K562 (cell line): ENCODE measurements around the gene ARHGAP26. TPM values are rescaled to one million over a fixed set of nuclear protein-coding genes. Genes with fewer than 3 reads are reported as not detected.

Experiments used
- FOS ChIP-seq: IDR thresholded peaks from 3 replicates; pipeline ENCODE4 v1.6.1; 2011; ENCODE audit not compliant: insufficient read length; ENCODE audit errors: extremely low read depth
- FOXA1 ChIP-seq: fragments of 450-650 bp; IDR thresholded peaks from 2 replicates; pipeline ENCODE4 v1.6.1; 2016; ENCODE audit warnings: mild to moderate bottlenecking, borderline replicate concordance
- JUN ChIP-seq, 2 experiments: sonication (generic) in 1 of 2; formaldehyde crosslinking in 1 of 2; IDR thresholded peaks; 2 replicates each; pipeline versions ENCODE4 v1.6.1 to v1.8.0; 2012 to 2022; ENCODE audit warnings: borderline replicate concordance in 2 of 2, mild to moderate bottlenecking in 2 of 2, improper control_type of control experiment in 1 of 2, low read depth in 1 of 2, low read length in 1 of 2, missing genetic modification reagents in 1 of 2
- KDM1A ChIP-seq, 2 experiments: fragments of 450-650 bp; IDR thresholded peaks; 2 replicates each; pipeline ENCODE4 v1.6.1; 2016; ENCODE audit warnings: mild to moderate bottlenecking in 2 of 2
- NBN ChIP-seq: fragments of 450-650 bp; IDR thresholded peaks from 2 replicates; pipeline ENCODE4 v1.6.1; 2016; ENCODE audit warnings: low read depth, mild to moderate bottlenecking
- RCOR1 ChIP-seq, 2 experiments: IDR thresholded peaks; 2 replicates each; pipeline ENCODE4 v1.6.1; 2012; ENCODE audit warnings: low read depth in 2 of 2, low read length in 2 of 2, borderline replicate concordance in 1 of 2, improper control_type of control experiment in 1 of 2
- SMARCA4 ChIP-seq: fragments of 450-650 bp; IDR thresholded peaks from 2 replicates; pipeline ENCODE4 v1.6.1; 2016
- SRF ChIP-seq, 2 experiments: fragments of 250-450, 450-650 bp in 1 of 2; sonication (Bioruptor Pico) in 1 of 2; sonication (generic) in 1 of 2; formaldehyde crosslinking; IDR thresholded peaks; 2 replicates each; pipeline versions ENCODE4 v1.5.0 to v1.5.1; 2020 to 2022; ENCODE audit warnings: mild to moderate bottlenecking in 1 of 2, missing genetic modification reagents in 1 of 2
- STAT5A ChIP-seq: IDR thresholded peaks from 2 replicates; pipeline ENCODE4 v1.6.1; 2012; ENCODE audit warnings: low read length, inconsistent platforms, borderline replicate concordance
- TAF1 ChIP-seq: IDR thresholded peaks from 2 replicates; pipeline ENCODE4 v1.6.1; 2011; ENCODE audit warnings: mild to moderate bottlenecking, low read length, moderate library complexity; ENCODE audit not compliant: insufficient read depth, control insufficient read depth, severe bottlenecking; ENCODE audit errors: extremely low read depth
- YY1 ChIP-seq, 3 experiments: IDR thresholded peaks; 2 replicates each; pipeline ENCODE4 v1.6.1; 2011; ENCODE audit warnings: low read length in 2 of 3, mild to moderate bottlenecking in 2 of 3, moderate library complexity in 2 of 3, borderline replicate concordance in 1 of 3, control low read depth in 1 of 3, low read depth in 1 of 3; ENCODE audit not compliant: insufficient read depth in 3 of 3, insufficient replicate concordance in 2 of 3, control insufficient read depth in 1 of 3, insufficient read length in 1 of 3; ENCODE audit errors: extremely low read depth in 1 of 3
- ZNF165 ChIP-seq: fragments of 250-450 bp; sonication (Bioruptor Pico); IDR thresholded peaks from 2 replicates; pipeline ENCODE4 v1.4.0; 2020; ENCODE audit warnings: borderline replicate concordance
- ZNF24 ChIP-seq: fragments of 450-650 bp; IDR thresholded peaks from 2 replicates; pipeline ENCODE4 v1.6.1; 2016
- ZNF311 ChIP-seq: fragments of 250-450 bp; sonication (Bioruptor Pico); IDR thresholded peaks from 2 replicates; pipeline ENCODE4 v1.4.0; 2020; ENCODE audit warnings: mild to moderate bottlenecking, moderate library complexity
- ZNF766 ChIP-seq: fragments of 200-800 bp; sonication (Bioruptor generic); conservative IDR thresholded peaks from 2 replicates; pipeline ENCODE4 v1.6.1; 2016; ENCODE audit warnings: missing genetic modification characterization, missing compliant biosample characterization
- polyA plus RNA-seq, 8 experiments: library from polyadenylated mRNA; depleted of rRNA in 4 of 8; stranded (reverse) in 5 of 8; unstranded in 3 of 8; fragments of >200 nt; fragmentation: Nextera tagmentation in 2 of 8; fragmentation: Illumina TruSeq in 1 of 8; extraction: Ambion mirVana in 2 of 8; extraction: Trizol in 1 of 8; gene quantifications; 2 replicates each; pipeline versions ENCODE4 v1.2.1 to v1.2.3, GENCODE V29; 2011 to 2014; ENCODE audit warnings: inconsistent platforms in 1 of 8, missing spikeins in 1 of 8
- total RNA-seq, 7 experiments: library from RNA; depleted of rRNA in 6 of 7; stranded (reverse); fragments of >200 nt in 6 of 7; fragmentation: Illumina TruSeq in 2 of 7; extraction: Trizol in 2 of 7; gene quantifications; 2 replicates each; pipeline versions ENCODE4 v1.2.1 to v1.2.3, GENCODE V29; 2011 to 2021; ENCODE audit warnings: low replicate concordance in 1 of 7
- TF ChIP-seq, protein P1 (sequence below): fragments of 450-650 bp; IDR thresholded peaks from 2 replicates; pipeline ENCODE4 v1.6.1; 2017; ENCODE audit warnings: mild to moderate bottlenecking, moderate library complexity
- TF ChIP-seq, protein P2 (sequence below): fragments of 450-650 bp; conservative IDR thresholded peaks from 2 replicates; pipeline ENCODE4 v1.6.1; 2016; ENCODE audit warnings: missing genetic modification characterization, low read depth, mild to moderate bottlenecking, control low read depth, missing compliant biosample characterization
- TF ChIP-seq, protein P3 (sequence below): fragments of 450-650 bp; conservative IDR thresholded peaks from 2 replicates; pipeline ENCODE4 v1.6.1; 2016; ENCODE audit warnings: missing genetic modification characterization, low read depth, mild to moderate bottlenecking, missing compliant biosample characterization, moderate library complexity
- TF ChIP-seq, protein P4 (sequence below): fragments of 250-450 bp; sonication (Bioruptor Pico); IDR thresholded peaks from 2 replicates; pipeline ENCODE4 v1.8.0; 2022; ENCODE audit warnings: inconsistent platforms

The ARHGAP26 gene
- total and polyA plus RNA-seq, 9 of the 15 experiments (the other 6 are each of a cell fraction or from before 2014, with no cell fraction given) = 0.13 to 1.1 (median 0.55) TPM

DNA sequence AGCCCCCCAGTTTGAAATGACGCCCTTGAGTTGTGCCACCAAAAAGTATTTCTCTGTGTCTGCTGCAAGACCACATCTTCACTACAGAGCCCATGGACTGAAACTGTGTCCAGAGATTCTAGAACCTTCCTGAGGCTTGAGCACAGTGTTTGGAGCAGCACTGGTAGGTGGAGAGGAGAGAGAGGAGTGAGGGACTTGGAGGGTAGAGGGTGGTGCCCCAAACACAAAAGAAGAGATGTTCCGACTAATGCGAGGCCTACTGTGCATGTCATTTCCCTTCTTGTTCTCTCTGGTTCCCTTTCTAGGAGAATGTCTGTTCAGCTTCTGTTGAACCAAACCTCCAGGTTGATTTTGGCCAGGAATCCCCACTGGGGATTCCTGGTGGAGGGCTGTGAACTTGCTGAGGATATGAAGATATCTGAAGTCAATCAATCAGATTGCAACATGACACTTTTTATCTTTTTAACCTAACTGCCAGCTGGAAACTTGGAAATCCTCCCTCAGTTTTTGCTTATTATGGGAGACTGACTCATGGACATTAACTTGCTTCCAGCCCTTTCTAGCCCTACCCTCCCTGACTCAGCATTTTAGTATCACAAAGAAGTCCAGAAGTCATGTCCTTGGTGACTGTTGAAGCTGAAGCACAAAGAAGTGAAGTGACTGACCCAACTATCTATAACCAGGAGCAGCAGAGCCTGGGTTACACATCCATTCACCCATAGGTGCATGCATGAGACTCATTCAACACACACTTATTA, 478.8 kb downstream of the ARHGAP26 start (continued):
- TF ChIP-seq, protein P1, sequence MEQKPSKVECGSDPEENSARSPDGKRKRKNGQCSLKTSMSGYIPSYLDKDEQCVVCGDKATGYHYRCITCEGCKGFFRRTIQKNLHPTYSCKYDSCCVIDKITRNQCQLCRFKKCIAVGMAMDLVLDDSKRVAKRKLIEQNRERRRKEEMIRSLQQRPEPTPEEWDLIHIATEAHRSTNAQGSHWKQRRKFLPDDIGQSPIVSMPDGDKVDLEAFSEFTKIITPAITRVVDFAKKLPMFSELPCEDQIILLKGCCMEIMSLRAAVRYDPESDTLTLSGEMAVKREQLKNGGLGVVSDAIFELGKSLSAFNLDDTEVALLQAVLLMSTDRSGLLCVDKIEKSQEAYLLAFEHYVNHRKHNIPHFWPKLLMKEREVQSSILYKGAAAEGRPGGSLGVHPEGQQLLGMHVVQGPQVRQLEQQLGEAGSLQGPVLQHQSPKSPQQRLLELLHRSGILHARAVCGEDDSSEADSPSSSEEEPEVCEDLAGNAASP = no peak
- TF ChIP-seq FOXA1 = no peak
- peak; percentile 87 for TF ChIP-seq SMARCA4
- TF ChIP-seq KDM1A (IDR thresholded peaks at IDR 0.05) = peak; percentile 27 to 54; a peak in 3 of 4 replicates
- peak; percentile 29; the same call in 1 of the 2 replicates for TF ChIP-seq STAT5A
- 0 out of 2 replicates have a peak, but pooled peaks have one; percentile 36 for TF ChIP-seq ZNF165 (CRISPR knock-in tag)
- TF ChIP-seq JUN (IDR thresholded peaks at IDR 0.05; ENCODE audit: borderline replicate concordance, low read depth, low read length) = no peak
- no peak for TF ChIP-seq JUN (CRISPR knock-in tag; IDR thresholded peaks at IDR 0.05; ENCODE audit: borderline replicate concordance)
- TF ChIP-seq FOS = peak; percentile 18
- TF ChIP-seq, protein P2, sequence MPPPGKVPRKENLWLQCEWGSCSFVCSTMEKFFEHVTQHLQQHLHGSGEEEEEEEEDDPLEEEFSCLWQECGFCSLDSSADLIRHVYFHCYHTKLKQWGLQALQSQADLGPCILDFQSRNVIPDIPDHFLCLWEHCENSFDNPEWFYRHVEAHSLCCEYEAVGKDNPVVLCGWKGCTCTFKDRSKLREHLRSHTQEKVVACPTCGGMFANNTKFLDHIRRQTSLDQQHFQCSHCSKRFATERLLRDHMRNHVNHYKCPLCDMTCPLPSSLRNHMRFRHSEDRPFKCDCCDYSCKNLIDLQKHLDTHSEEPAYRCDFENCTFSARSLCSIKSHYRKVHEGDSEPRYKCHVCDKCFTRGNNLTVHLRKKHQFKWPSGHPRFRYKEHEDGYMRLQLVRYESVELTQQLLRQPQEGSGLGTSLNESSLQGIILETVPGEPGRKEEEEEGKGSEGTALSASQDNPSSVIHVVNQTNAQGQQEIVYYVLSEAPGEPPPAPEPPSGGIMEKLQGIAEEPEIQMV (tag) = 0 out of 2 replicates have a peak, but pooled peaks have one; percentile 8
- TF ChIP-seq ZNF766 (CRISPR knock-in tag) = peak; percentile 33; the same call in 1 of the 2 replicates
- TF ChIP-seq, protein P3, sequence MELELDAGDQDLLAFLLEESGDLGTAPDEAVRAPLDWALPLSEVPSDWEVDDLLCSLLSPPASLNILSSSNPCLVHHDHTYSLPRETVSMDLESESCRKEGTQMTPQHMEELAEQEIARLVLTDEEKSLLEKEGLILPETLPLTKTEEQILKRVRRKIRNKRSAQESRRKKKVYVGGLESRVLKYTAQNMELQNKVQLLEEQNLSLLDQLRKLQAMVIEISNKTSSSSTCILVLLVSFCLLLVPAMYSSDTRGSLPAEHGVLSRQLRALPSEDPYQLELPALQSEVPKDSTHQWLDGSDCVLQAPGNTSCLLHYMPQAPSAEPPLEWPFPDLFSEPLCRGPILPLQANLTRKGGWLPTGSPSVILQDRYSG (tag) = no peak; the same call in 1 of the 2 replicates
- TF ChIP-seq ZNF311 (CRISPR knock-in tag) = peak; percentile 47; the same call in 1 of the 2 replicates
- TF ChIP-seq ZNF24 = 0 out of 2 replicates have a peak, but pooled peaks have one; percentile 46
- TF ChIP-seq, protein P4, sequence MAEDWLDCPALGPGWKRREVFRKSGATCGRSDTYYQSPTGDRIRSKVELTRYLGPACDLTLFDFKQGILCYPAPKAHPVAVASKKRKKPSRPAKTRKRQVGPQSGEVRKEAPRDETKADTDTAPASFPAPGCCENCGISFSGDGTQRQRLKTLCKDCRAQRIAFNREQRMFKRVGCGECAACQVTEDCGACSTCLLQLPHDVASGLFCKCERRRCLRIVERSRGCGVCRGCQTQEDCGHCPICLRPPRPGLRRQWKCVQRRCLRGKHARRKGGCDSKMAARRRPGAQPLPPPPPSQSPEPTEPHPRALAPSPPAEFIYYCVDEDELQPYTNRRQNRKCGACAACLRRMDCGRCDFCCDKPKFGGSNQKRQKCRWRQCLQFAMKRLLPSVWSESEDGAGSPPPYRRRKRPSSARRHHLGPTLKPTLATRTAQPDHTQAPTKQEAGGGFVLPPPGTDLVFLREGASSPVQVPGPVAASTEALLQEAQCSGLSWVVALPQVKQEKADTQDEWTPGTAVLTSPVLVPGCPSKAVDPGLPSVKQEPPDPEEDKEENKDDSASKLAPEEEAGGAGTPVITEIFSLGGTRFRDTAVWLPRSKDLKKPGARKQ (CRISPR knock-in tag) = no peak
- peak in 1 of 3 experiments; percentile 22 for TF ChIP-seq YY1 (IDR thresholded peaks at IDR 0.05; ENCODE audit: borderline replicate concordance in 1 of 3, control insufficient read depth in 1 of 3, extremely low read depth in 1 of 3, insufficient read depth in 3 of 3, insufficient read length in 1 of 3, insufficient replicate concordance in 2 of 3, low read depth in 1 of 3, low read length in 2 of 3)
- 0 out of 2 replicates have a peak, but pooled peaks have one; percentile 56 for TF ChIP-seq NBN
- TF ChIP-seq SRF (CRISPR knock-in tag; IDR thresholded peaks at IDR 0.05) = peak in 1 of 2 experiments; percentile 62; a peak in 1 of 4 replicates
- peak; percentile 11 for TF ChIP-seq TAF1
- peak in 1 of 2 experiments; percentile 47; a peak in 1 of 4 replicates for TF ChIP-seq RCOR1 (IDR thresholded peaks at IDR 0.05; ENCODE audit: borderline replicate concordance in 1 of 2, low read depth in 2 of 2, low read length in 2 of 2)
